Endothelial cell of umbilical vein (primary cell): ENCODE results near the gene DHX34. TPM values are rescaled to one million over a fixed set of nuclear protein-coding genes. Genes with fewer than 3 reads are reported as not detected.
"Not testable (repeated sequence)": the region's sequence is repeated elsewhere in the genome, so short reads cannot be mapped to it uniquely, and the experiment has no call there.

ENCODE experiments used
- BruUV-seq: library from RNA; stranded (reverse); fragments of 400-500 nt; replicated peaks from 2 replicates; lab custom pipeline; 2021; lab: Mats Ljungman, UMichigan
- CTCF ChIA-PET: fragments of 300-600, 350-600 bp; sonication (Branson Sonifier 250); formaldehyde crosslinking; loops from one replicate; lab custom pipeline; 2021; ENCODE audit warnings: antibody characterized with exemption, inconsistent platforms; lab: Charles Lee
- POLR2A ChIA-PET: fragments of 300-600, 350-600 bp; sonication (Branson Sonifier 250); formaldehyde crosslinking; loops from one replicate; lab custom pipeline; 2021; ENCODE audit warnings: antibody characterized with exemption, inconsistent platforms; lab: Charles Lee
- DNase-seq: peaks from one replicate; pipeline ENCODE4 v3.0.0-alpha.2; 2011; ENCODE audit warnings: low read depth, low spot score
- FAIRE-seq: peaks from 2 replicates; lab custom pipeline; 2011; peaks lifted over from hg19 to GRCh38; lab: Jason Lieb, UNC
- H2AFZ ChIP-seq: 2 replicates; pipeline ENCODE4 v1.6.0; 2012; ENCODE audit warnings: low read depth, low read length, control low read depth, inconsistent platforms
- H3K27ac ChIP-seq: 2 replicates; pipeline ENCODE4 v1.5.1; 2011; ENCODE audit warnings: low read depth, mild to moderate bottlenecking, control low read depth, low read length, moderate library complexity; ENCODE audit not compliant: insufficient read depth
- H3K27me3 ChIP-seq, 2 experiments: 2 replicates each; pipeline versions ENCODE4 v1.6.0 to v1.6.1; 2011; ENCODE audit warnings: low read length in 2 of 2, mixed read lengths in 1 of 2; ENCODE audit not compliant: control insufficient read depth in 2 of 2, insufficient read depth in 2 of 2
- H3K36me3 ChIP-seq, 2 experiments: 2 replicates in 1 of 2; 3 replicates in 1 of 2; pipeline ENCODE4 v1.5.1; 2011; ENCODE audit warnings: low read length in 2 of 2, mild to moderate bottlenecking in 1 of 2, moderate library complexity in 1 of 2; ENCODE audit not compliant: control insufficient read depth in 2 of 2, insufficient read depth in 2 of 2; ENCODE audit errors: extremely low read depth in 1 of 2
- H3K4me1 ChIP-seq: 3 replicates; pipeline ENCODE4 v1.5.1; 2011; ENCODE audit warnings: mild to moderate bottlenecking, low read length; ENCODE audit not compliant: control insufficient read depth, insufficient read depth; ENCODE audit errors: extremely low read depth
- H3K4me2 ChIP-seq: 2 replicates; pipeline ENCODE4 v1.6.1; 2011; ENCODE audit warnings: low read length, control low read depth, mixed read lengths; ENCODE audit not compliant: insufficient read depth
- H3K4me3 ChIP-seq, 3 experiments: fragments of 200-600 bp in 1 of 3; sonication (generic), shearing (Covaris generic) in 1 of 3; replicated peaks in 1 of 3; 2 replicates each; pipeline ENCODE4 v1.5.1; 2011 to 2016; ENCODE audit warnings: control low read depth in 3 of 3, low read length in 3 of 3, mild to moderate bottlenecking in 2 of 3, inconsistent platforms in 1 of 3, low read depth in 1 of 3, moderate library complexity in 1 of 3; ENCODE audit not compliant: insufficient read depth in 1 of 3
- H3K79me2 ChIP-seq: 2 replicates; pipeline ENCODE4 v1.6.0; 2012; ENCODE audit warnings: low read length, inconsistent platforms; ENCODE audit not compliant: control insufficient read depth, insufficient read depth
- H3K9ac ChIP-seq: replicated peaks from 2 replicates; pipeline ENCODE3; 2011; ENCODE audit warnings: low read length, control low read depth; ENCODE audit not compliant: insufficient read depth; ENCODE audit errors: extremely low read depth
- H3K9me1 ChIP-seq: replicated peaks from 3 replicates; pipeline ENCODE4 v1.6.0; 2011; ENCODE audit warnings: mild to moderate bottlenecking, low read length; ENCODE audit not compliant: control insufficient read depth, insufficient read depth; ENCODE audit errors: extremely low read depth
- H3K9me3 ChIP-seq: replicated peaks from 2 replicates; pipeline ENCODE4 v1.5.1; 2012; ENCODE audit warnings: low read length, inconsistent platforms; ENCODE audit not compliant: control insufficient read depth, insufficient read depth
- H4K20me1 ChIP-seq: replicated peaks from 2 replicates; pipeline ENCODE3; 2011; ENCODE audit warnings: mild to moderate bottlenecking, low read length; ENCODE audit not compliant: control insufficient read depth, insufficient read depth; ENCODE audit errors: extremely low read depth
- JUN ChIP-seq: IDR thresholded peaks from 2 replicates; pipeline ENCODE4 v1.6.1; 2011; ENCODE audit warnings: borderline replicate concordance, low read depth; ENCODE audit not compliant: insufficient read length, insufficient read depth
- dilution Hi-C: fragments of 300-500 bp; cut with MboI; formaldehyde crosslinking; loops from one replicate; pipeline ENCODE4 v1.15.0; 2019; ENCODE audit warnings: low sequenced_read_pairs; ENCODE audit not compliant: extremely low pct_ligation_motif_present
- intact Hi-C: fragments of 100-400 bp; cut with micrococcal nuclease; formaldehyde crosslinking; loops from one replicate; pipeline ENCODE4 v1.10.0; 2022
- polyA plus RNA-seq, 4 experiments: library from polyadenylated mRNA; depleted of rRNA in 3 of 4; stranded (reverse) in 3 of 4; unstranded in 1 of 4; fragments of >200 nt; gene quantifications; 2 replicates each; pipeline versions ENCODE4 v1.2.1 to v1.2.3, GENCODE V29; 2011 to 2012; ENCODE audit warnings: missing spikeins in 1 of 4
- total RNA-seq: library from RNA; stranded (reverse); gene quantifications from 2 replicates; pipeline ENCODE4 v1.2.3, GENCODE V29; 2021
- TF ChIP-seq, protein P1 (sequence below): IDR thresholded peaks from 2 replicates; pipeline ENCODE4 v1.6.1; 2011; ENCODE audit not compliant: insufficient read depth, insufficient read length

The DHX34 gene
- total and polyA plus RNA-seq, 2 donors (not counting 3 experiments of a cell fraction or from before 2014, with no cell fraction given) = 12.8 to 20.7 TPM

DNA sequence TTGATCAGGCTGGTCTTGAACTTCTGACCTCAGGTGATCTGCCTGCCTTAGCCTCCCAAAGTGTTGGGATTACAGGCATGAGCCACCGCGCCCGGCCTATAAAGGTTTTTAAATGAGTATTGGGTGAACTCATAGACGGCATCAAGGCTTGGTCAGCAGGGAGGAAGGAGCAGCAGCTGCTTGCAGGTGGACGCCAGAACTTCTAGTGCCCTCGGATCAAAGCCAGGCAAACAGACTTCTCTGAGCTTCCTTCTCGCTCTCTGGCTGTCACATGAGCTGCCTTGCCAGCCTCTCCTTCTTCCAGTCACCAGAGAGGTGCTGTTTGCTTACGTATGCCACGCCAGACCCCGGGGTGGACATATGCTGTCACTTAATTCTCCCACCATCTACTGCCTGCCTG is 16.3 kb downstream of the DHX34 start:
- dilution Hi-C loops, H4K20me1 ChIP-seq, H3K9me1 ChIP-seq, H3K27ac ChIP-seq, H3K4me2 ChIP-seq, H3K9ac ChIP-seq, BruUV-seq, H3K4me3 ChIP-seq, FAIRE-seq, H2AFZ ChIP-seq, POLR2A ChIA-PET, H3K27me3 ChIP-seq, H3K9me3 ChIP-seq, H3K79me2 ChIP-seq, intact Hi-C loops, DNase-seq: not testable (repeated sequence)
- Histone ChIP-seq H3K36me3 (peaks cover 11 to 27% of the 10 kb centered on the region in 2 experiments), H3K4me1 (peaks cover 19% of the 10 kb centered on the region)
- CTCF ChIA-PET = interaction anchor here (0.6 to 2.3 kb wide), 2 partner anchors 17 to 68 kb away, joined by 3 to 11 read pairs; partner anchors contain the start of gene DHX34

DNA sequence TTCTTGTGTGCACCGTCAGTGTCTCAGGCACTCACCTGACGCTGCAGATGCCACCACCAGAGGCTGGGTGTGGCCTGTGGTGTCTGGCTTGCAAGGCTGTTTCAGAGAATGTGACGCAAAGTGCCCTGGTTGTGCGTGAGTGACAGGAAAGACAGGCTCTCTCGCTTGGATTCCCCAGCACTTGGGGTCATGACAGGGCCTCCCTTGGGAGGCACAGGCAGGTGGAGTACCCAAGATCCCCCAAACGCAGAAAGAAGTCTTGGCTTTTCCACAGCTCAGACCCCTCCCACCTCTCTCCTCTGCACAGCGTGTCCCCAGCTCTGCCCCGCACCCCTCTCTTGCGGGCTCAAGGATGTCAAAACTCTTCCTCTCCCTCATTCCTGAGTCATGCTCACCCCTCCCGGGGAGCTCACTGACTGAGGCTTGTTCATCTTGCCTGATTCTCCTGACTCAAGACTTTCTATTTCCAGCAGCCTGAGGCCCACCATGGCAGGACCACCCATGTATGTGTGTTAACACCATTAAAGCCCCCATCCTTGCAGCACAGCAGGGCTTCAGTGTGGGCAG is 21.0 kb downstream of the DHX34 start:
- Histone ChIP-seq H3K9me3 (no peaks in the 10 kb centered on the region), H4K20me1 (no peaks in the 10 kb centered on the region), H3K4me2 (no peak overlapping the region), H2AFZ (no peak overlapping the region), H3K36me3 (peaks cover 12 to 46% of the 10 kb centered on the region in 2 experiments), H3K4me1 (no peaks in the 10 kb centered on the region), H3K27ac (no peak overlapping the region), H3K9ac (no peak overlapping the region), H3K4me3 (no peak overlapping the region), H3K79me2 (no peaks in the 10 kb centered on the region), H3K27me3 (no peaks in the 10 kb centered on the region), H3K9me1 (no peaks in the 10 kb centered on the region)
- POLR2A ChIA-PET = no interaction called here
- no peak for DNase-seq
- TF ChIP-seq, protein P1, sequence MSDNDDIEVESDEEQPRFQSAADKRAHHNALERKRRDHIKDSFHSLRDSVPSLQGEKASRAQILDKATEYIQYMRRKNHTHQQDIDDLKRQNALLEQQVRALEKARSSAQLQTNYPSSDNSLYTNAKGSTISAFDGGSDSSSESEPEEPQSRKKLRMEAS = no peak
- TF ChIP-seq JUN = no peak
- CTCF ChIA-PET = interaction anchor here (1.1 to 1.2 kb wide), 2 partner anchors 21 to 65 kb away, joined by 4 read pairs; no protein-coding TSS in a partner anchor
- intact Hi-C loops (no loop called here), dilution Hi-C loops (no loop called here)
- FAIRE-seq = no peak
- BruUV-seq = no TSS peak
